Retinal pigment epithelial cell (primary cell): ENCODE results near the gene FMC1.

Experiments
- DNase-seq: peaks from one replicate; pipeline ENCODE4 v3.0.0-alpha.2; 2010; ENCODE audit warnings: low read depth
- H3K4me3 ChIP-seq: 2 replicates; pipeline ENCODE4 v1.5.1; 2011; ENCODE audit warnings: mild to moderate bottlenecking, low read length, control low read depth, moderate library complexity
- CTCF ChIP-seq: conservative IDR thresholded peaks from 2 replicates; pipeline ENCODE4 v1.5.1; 2011; ENCODE audit warnings: low read depth, low read length, control low read depth, inconsistent platforms

FMC1 gene

GRCh38 chr7:139341058-139341775 lies at the start of gene FMC1:
Gene FMC1, plus strand, starts transcription at chr7:139341337. Its CDS starts 48 bp downstream, at chr7:139341385.
- TF ChIP-seq CTCF, result peak; percentile 42
- H3K4me3 ChIP-seq, result peak within 1 kb of the TSS; percentile 95
- peak; percentile 88 for DNase-seq

- TF ChIP-seq CTCF, result no peak
- H3K4me3 ChIP-seq, result no peak overlapping the region
- DNase-seq, result no peak
These were observed 48.3 kb upstream of the FMC1 start for GRCh38 chr7:139292821-139293220.

GRCh38 chr7:139293534-139293933 lies 47.6 kb upstream of the FMC1 start:
- no peak overlapping the region for H3K4me3 ChIP-seq
- peak; percentile 44 for DNase-seq
- TF ChIP-seq CTCF, result no peak

- H3K4me3 ChIP-seq, result no peak overlapping the region
- peak; percentile 73 for DNase-seq
- TF ChIP-seq CTCF, result no peak
These were observed 46.9 kb upstream of the FMC1 start for GRCh38 chr7:139294241-139294640.

- no peak for DNase-seq
- no peak for TF ChIP-seq CTCF
- H3K4me3 ChIP-seq, result no peak overlapping the region
These were observed 46.1 kb upstream of the FMC1 start for GRCh38 chr7:139294951-139295575.

GRCh38 chr7:139297795-139298194 lies 43.3 kb upstream of the FMC1 start:
- no peak overlapping the region for H3K4me3 ChIP-seq
- no peak for DNase-seq
- TF ChIP-seq CTCF, result no peak

- no peak for DNase-seq
- no peak overlapping the region for H3K4me3 ChIP-seq
- TF ChIP-seq CTCF, result no peak
These were observed 41.8 kb upstream of the FMC1 start for GRCh38 chr7:139299296-139299695.
